GM12878 (cell line): ENCODE measurements around the gene RGL1. TPM values are rescaled to one million over a fixed set of nuclear protein-coding genes. Genes with fewer than 3 reads are reported as not detected.

Source experiments
- ATAC-seq: fragments of 200-7000 bp; cut with Tn5 transposase; 3 replicates; pipeline ENCODE4 v1.9.1; 2020; ENCODE audit warnings: mild to moderate bottlenecking, moderate library complexity
- BruUV-seq: library from RNA; stranded (reverse); fragments of 400-500 nt; replicated peaks from 2 replicates; lab custom pipeline; 2021; lab: Mats Ljungman, UMichigan
- CTCF ChIA-PET: fragments of 300-600 bp; sonication (Branson Sonifier 250); formaldehyde crosslinking; extraction: SDS; loops from one replicate; lab custom pipeline; 2021; ENCODE audit warnings: inconsistent platforms; lab: Yijun Ruan, JAX
- POLR2A ChIA-PET: fragments of 350-600 bp; formaldehyde crosslinking; extraction: SDS; loops from one replicate; lab custom pipeline; 2021; ENCODE audit warnings: inconsistent platforms; lab: Charles Lee
- RAD21 ChIA-PET: fragments of 300-600 bp; sonication (Branson Sonifier 250); formaldehyde crosslinking; loops from one replicate; lab custom pipeline; 2023; ENCODE audit warnings: antibody characterized with exemption; ENCODE audit not compliant: unreplicated experiment; lab: Charles Lee
- SMC1A ChIA-PET: fragments of 300-600 bp; sonication (Branson Sonifier 250); formaldehyde crosslinking; loops from one replicate; lab custom pipeline; 2023; ENCODE audit not compliant: unreplicated experiment, uncharacterized antibody; lab: Charles Lee
- DNase-seq: peaks from one replicate; pipeline ENCODE4 v3.0.0-alpha.2; 2011; ENCODE audit warnings: low read depth, low spot score
- FAIRE-seq: peaks from 3 replicates; lab custom pipeline; 2011; peaks lifted over from hg19 to GRCh38; lab: Jason Lieb, UNC
- H2AFZ ChIP-seq: 2 replicates; pipeline ENCODE4 v1.6.0; 2011; ENCODE audit warnings: low read depth, low read length, control low read depth; ENCODE audit not compliant: control insufficient read depth
- H3K27ac ChIP-seq: 2 replicates; pipeline ENCODE4 v1.5.1; 2011; ENCODE audit warnings: control low read depth; ENCODE audit not compliant: control insufficient read depth, insufficient read depth
- H3K27me3 ChIP-seq, 2 experiments: replicated peaks in 1 of 2; 2 replicates each; pipeline versions ENCODE4 v1.6.0 to v1.6.1; 2011; ENCODE audit warnings: low read length in 1 of 2; ENCODE audit not compliant: control insufficient read depth in 2 of 2, insufficient read depth in 2 of 2
- H3K36me3 ChIP-seq, 2 experiments: 2 replicates each; pipeline ENCODE4 v1.5.1; 2011; ENCODE audit warnings: low read length in 1 of 2; ENCODE audit not compliant: control insufficient read depth in 2 of 2, insufficient read depth in 2 of 2
- H3K4me1 ChIP-seq: 2 replicates; pipeline ENCODE4 v1.6.1; 2011; ENCODE audit warnings: mild to moderate bottlenecking, low read length, moderate library complexity, mixed read lengths; ENCODE audit not compliant: control insufficient read depth, insufficient read depth
- H3K4me2 ChIP-seq: 2 replicates; pipeline ENCODE4 v1.6.0; 2011; ENCODE audit warnings: control low read depth; ENCODE audit not compliant: control insufficient read depth, insufficient read depth
- H3K4me3 ChIP-seq: fragments of 200-600 bp; sonication (generic); 2 replicates; pipeline ENCODE4 v1.5.1; 2016
- H3K79me2 ChIP-seq: 2 replicates; pipeline ENCODE4 v1.6.0; 2011; ENCODE audit warnings: low read length; ENCODE audit not compliant: control insufficient read depth, insufficient read depth
- H3K9ac ChIP-seq: 2 replicates; pipeline ENCODE4 v1.8.0; 2011; ENCODE audit warnings: low read length, control low read depth, mixed read lengths; ENCODE audit not compliant: control insufficient read depth, insufficient read depth
- H3K9me3 ChIP-seq: replicated peaks from 3 replicates; pipeline ENCODE4 v1.5.1; 2011; ENCODE audit warnings: mild to moderate bottlenecking, low read length; ENCODE audit not compliant: control insufficient read depth, insufficient read depth
- H4K20me1 ChIP-seq: 2 replicates; pipeline ENCODE4 v1.6.0; 2011; ENCODE audit not compliant: control insufficient read depth, insufficient read depth
- BCL3 ChIP-seq: IDR thresholded peaks from 2 replicates; pipeline ENCODE4 v1.6.1; 2011; ENCODE audit warnings: borderline replicate concordance, low read depth, mild to moderate bottlenecking, moderate library complexity, low read length; ENCODE audit not compliant: insufficient read depth, poor library complexity, severe bottlenecking
- BMI1 ChIP-seq: fragments of 450-650 bp; IDR thresholded peaks from 2 replicates; pipeline ENCODE4 v1.6.1; 2016; ENCODE audit warnings: mild to moderate bottlenecking, moderate library complexity, borderline replicate concordance
- BRCA1 ChIP-seq: IDR thresholded peaks from 2 replicates; pipeline ENCODE4 v1.6.1; 2011; ENCODE audit warnings: low read depth, low read length, improper control_type of control experiment
- CREM ChIP-seq: IDR thresholded peaks from 2 replicates; pipeline ENCODE4 v1.6.1; 2014; ENCODE audit warnings: antibody characterized with exemption, low read depth
- EED ChIP-seq: sonication (generic); IDR thresholded peaks from 2 replicates; pipeline ENCODE4 v1.6.1; 2016; ENCODE audit warnings: antibody characterized with exemption, low read depth
- IRF3 ChIP-seq: fragments of 450-650 bp; IDR thresholded peaks from 2 replicates; pipeline ENCODE4 v1.6.1; 2014; ENCODE audit warnings: mild to moderate bottlenecking
- IRF4 ChIP-seq: IDR thresholded peaks from 2 replicates; pipeline ENCODE4 v1.6.1; 2011; ENCODE audit warnings: low read depth, low read length
- NFYA ChIP-seq: IDR thresholded peaks from 2 replicates; pipeline ENCODE4 v1.6.1; 2011; ENCODE audit warnings: low read depth, mild to moderate bottlenecking, low read length, improper control_type of control experiment, borderline replicate concordance
- NR2C1 ChIP-seq: fragments of 450-650 bp; IDR thresholded peaks from 2 replicates; pipeline ENCODE4 v1.6.1; 2017; ENCODE audit warnings: antibody characterized with exemption, mild to moderate bottlenecking, moderate library complexity
- NR2F1 ChIP-seq: fragments of 450-650 bp; conservative IDR thresholded peaks from 2 replicates; pipeline ENCODE4 v1.6.1; 2017; ENCODE audit warnings: mild to moderate bottlenecking
- NRF1 ChIP-seq: conservative IDR thresholded peaks from 2 replicates; pipeline ENCODE4 v1.6.1; 2011; ENCODE audit warnings: mild to moderate bottlenecking, low read depth, low read length, improper control_type of control experiment
- ZBTB11 ChIP-seq: fragments of 450-650 bp; formaldehyde crosslinking; IDR thresholded peaks from 2 replicates; pipeline ENCODE4 v1.5.0; 2022; ENCODE audit warnings: mild to moderate bottlenecking, missing genetic modification characterization
- ZNF592 ChIP-seq: fragments of 450-650 bp; IDR thresholded peaks from 2 replicates; pipeline ENCODE4 v1.6.1; 2017; ENCODE audit warnings: mild to moderate bottlenecking, moderate library complexity
- WGBS: methylation state at CpG from one replicate; pipeline ENCODE4 v1.1.6; 2016; ENCODE audit warnings: low lambda C conversion rate; ENCODE audit not compliant: insufficient replicate concordance, insufficient coverage; ENCODE audit errors: missing lambda C conversion rate; 5-methylcytosine and 5-hydroxymethylcytosine counted together
- in situ Hi-C: fragments of 300-500 bp; cut with MboI; formaldehyde crosslinking; loops from 9 replicates; pipeline ENCODE4 v1.14.3; 2018; ENCODE audit warnings: mixed read lengths
- intact Hi-C: fragments of 100-400 bp; cut with micrococcal nuclease; formaldehyde crosslinking; loops from one replicate; pipeline ENCODE4 v1.14.2; 2022; ENCODE audit not compliant: unreplicated experiment
- polyA plus RNA-seq, 11 experiments: library from polyadenylated mRNA; depleted of rRNA in 4 of 11; unstranded in 6 of 11; stranded (reverse) in 5 of 11; fragments of >200 nt; fragmentation: Nextera tagmentation in 4 of 11; fragmentation: Illumina TruSeq in 1 of 11; extraction: Ambion mirVana in 4 of 11; extraction: Trizol in 1 of 11; gene quantifications; 1 replicate in 1 of 11; 2 replicates in 10 of 11; pipeline versions ENCODE4 v1.2.1 to v1.2.3, GENCODE V29; 2011 to 2016; ENCODE audit warnings: inconsistent platforms in 2 of 11, missing spikeins in 2 of 11, low read depth in 1 of 11
- total RNA-seq, 4 experiments: library from RNA; depleted of rRNA in 3 of 4; stranded (reverse); fragments of >200 nt in 3 of 4; fragmentation: Illumina TruSeq in 1 of 4; extraction: Trizol in 1 of 4; gene quantifications; 2 replicates each; pipeline versions ENCODE4 v1.2.1 to v1.2.3, GENCODE V29; 2013 to 2021

The RGL1 gene
- total and polyA plus RNA-seq, 10 of the 15 experiments (the other 5 are each of a cell fraction or from before 2014, with no cell fraction given): 8.1 to 25.0 (median 19.0) TPM

- TF ChIP-seq NR2C1 (no peak), EED (no peak), IRF3 (no peak), NRF1 (no peak), ZBTB11 (no peak)
- TF ChIP-seq, all 136 proteins: peak for 0
These were observed 54.2 kb downstream of the RGL1 start (continued) for GRCh38 chr1:183859119-183859518.

GRCh38 chr1:183859831-183860230, 54.9 kb downstream of the RGL1 start:
- SMC1A ChIA-PET: interaction anchor here (1.1 to 3.6 kb wide), 3 partner anchors 8 to 52 kb away, joined by 3 to 16 read pairs (median 9); no protein-coding TSS in a partner anchor
- intact Hi-C loops (no loop called here), in situ Hi-C loops (no loop called here)
- H3K4me2 ChIP-seq: no peak overlapping the region
- no peak overlapping the region for H3K4me3 ChIP-seq
- H3K36me3 ChIP-seq: peaks cover 0 to 10% of the 10 kb centered on the region in 2 experiments; a peak in 3 of 4 replicates
- FAIRE-seq: no peak
- RAD21 ChIA-PET: no interaction called here
- H3K27me3 ChIP-seq: no peaks in the 10 kb centered on the region
- no peak for ATAC-seq
- no TSS peak for BruUV-seq
- no peak overlapping the region for H2AFZ ChIP-seq
- H3K27ac ChIP-seq: no peak overlapping the region
- DNase-seq: no peak
- no peaks in the 10 kb centered on the region for H3K4me1 ChIP-seq
- POLR2A ChIA-PET: no interaction called here
- 84% methylated on average over 3 of the region's 3 CpGs for WGBS
- no peaks in the 10 kb centered on the region for H3K9me3 ChIP-seq
- CTCF ChIA-PET: interaction anchor here (1.8 kb wide), 1 partner anchor 39 kb away, joined by 5 read pairs; no protein-coding TSS in a partner anchor
- H4K20me1 ChIP-seq: no peaks in the 10 kb centered on the region
- H3K9ac ChIP-seq: no peak overlapping the region
- H3K79me2 ChIP-seq: peaks cover 5% of the 10 kb centered on the region
- TF ChIP-seq NR2F1 (no peak), IRF4 (no peak), BMI1 (no peak), CREM (no peak), BCL3 (no peak), NFYA (no peak), BRCA1 (no peak), ZNF592 (no peak)
